Measurements from ENCODE around the gene MAP3K10.
A peak's percentile ranks its signal among the peaks of the same experiment; 100 is the strongest.

The MAP3K10 gene

DNA sequence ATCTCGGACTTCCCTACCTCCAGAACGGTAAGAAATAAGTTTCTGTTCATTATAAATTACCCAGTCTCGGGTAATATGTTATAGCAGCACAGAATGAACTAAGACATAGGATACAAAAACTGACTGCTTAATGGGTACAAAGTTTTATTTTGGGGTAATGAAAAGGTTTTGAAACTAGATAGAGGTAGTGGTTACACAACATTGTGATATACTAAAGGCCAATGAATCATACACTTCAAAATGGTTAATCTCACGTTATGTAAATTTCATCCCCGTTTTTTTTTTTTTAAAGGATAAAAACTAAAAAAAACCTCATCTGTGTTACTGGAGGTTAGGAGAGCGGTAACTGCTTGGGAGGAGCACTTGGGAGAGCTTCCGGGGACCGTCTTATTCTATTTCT lies 70.4 kb downstream of the MAP3K10 start (continued):
- TF ChIP-seq, protein P1, sequence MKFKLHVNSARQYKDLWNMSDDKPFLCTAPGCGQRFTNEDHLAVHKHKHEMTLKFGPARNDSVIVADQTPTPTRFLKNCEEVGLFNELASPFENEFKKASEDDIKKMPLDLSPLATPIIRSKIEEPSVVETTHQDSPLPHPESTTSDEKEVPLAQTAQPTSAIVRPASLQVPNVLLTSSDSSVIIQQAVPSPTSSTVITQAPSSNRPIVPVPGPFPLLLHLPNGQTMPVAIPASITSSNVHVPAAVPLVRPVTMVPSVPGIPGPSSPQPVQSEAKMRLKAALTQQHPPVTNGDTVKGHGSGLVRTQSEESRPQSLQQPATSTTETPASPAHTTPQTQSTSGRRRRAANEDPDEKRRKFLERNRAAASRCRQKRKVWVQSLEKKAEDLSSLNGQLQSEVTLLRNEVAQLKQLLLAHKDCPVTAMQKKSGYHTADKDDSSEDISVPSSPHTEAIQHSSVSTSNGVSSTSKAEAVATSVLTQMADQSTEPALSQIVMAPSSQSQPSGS (tag by site-specific recombination; IDR thresholded peaks at IDR 0.05; ENCODE audit: low read depth): no peak
- no peak for TF ChIP-seq ZXDB (tag by site-specific recombination; IDR thresholded peaks at IDR 0.05)
- TF ChIP-seq TCF7L2 (IDR thresholded peaks at IDR 0.05; ENCODE audit: borderline replicate concordance, low read depth, low read length): no peak
- TF ChIP-seq ZNF776 (tag by site-specific recombination; IDR thresholded peaks at IDR 0.05; ENCODE audit: borderline replicate concordance): no peak
- no peak for TF ChIP-seq ZNF223 (tag by site-specific recombination; IDR thresholded peaks at IDR 0.05)
- no peak for TF ChIP-seq ZNF391 (tag by site-specific recombination; IDR thresholded peaks at IDR 0.05; ENCODE audit: borderline replicate concordance, low read depth)
- no peak for TF ChIP-seq ZBTB20 (tag by site-specific recombination; IDR thresholded peaks at IDR 0.05)
- TF ChIP-seq, protein P2, sequence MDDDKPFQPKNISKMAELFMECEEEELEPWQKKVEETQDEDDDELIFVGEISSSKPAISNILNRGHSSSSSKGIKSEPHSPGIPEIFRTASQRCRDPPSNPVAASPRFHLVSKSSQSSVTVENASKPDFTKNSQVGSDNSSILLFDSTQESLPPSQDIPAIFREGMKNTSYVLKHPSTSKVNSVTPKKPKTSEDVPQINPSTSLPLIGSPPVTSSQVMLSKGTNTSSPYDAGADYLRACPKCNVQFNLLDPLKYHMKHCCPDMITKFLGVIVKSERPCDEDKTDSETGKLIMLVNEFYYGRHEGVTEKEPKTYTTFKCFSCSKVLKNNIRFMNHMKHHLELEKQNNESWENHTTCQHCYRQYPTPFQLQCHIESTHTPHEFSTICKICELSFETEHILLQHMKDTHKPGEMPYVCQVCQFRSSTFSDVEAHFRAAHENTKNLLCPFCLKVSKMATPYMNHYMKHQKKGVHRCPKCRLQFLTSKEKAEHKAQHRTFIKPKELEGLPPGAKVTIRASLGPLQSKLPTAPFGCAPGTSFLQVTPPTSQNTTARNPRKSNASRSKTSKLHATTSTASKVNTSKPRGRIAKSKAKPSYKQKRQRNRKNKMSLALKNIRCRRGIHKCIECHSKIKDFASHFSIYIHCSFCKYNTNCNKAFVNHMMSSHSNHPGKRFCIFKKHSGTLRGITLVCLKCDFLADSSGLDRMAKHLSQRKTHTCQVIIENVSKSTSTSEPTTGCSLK (tag by site-specific recombination; IDR thresholded peaks at IDR 0.05): no peak

DNA sequence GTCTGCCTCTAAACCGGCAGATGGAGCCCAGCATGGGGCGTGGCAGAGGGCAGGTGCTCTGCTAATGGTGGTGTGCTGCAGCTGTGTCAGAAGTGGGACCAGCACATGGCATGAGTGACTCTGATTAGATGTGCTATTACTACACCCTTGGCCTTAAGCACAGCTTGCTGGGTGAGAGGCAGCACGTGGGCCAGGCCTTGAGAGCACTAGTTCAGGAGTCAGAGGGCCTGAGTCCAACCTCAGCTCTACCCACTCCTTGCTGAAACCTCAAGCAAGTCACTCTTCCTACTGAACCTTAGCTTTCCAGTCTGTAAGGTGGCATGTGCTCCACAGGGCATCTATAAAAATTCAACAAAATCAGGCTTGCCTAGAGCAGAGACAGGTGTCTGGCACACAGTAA lies 71.2 kb downstream of the MAP3K10 start:
- H3K4me3 ChIP-seq (ENCODE audit: low read depth, low read length): no peak overlapping the region
- TF ChIP-seq, protein P3, sequence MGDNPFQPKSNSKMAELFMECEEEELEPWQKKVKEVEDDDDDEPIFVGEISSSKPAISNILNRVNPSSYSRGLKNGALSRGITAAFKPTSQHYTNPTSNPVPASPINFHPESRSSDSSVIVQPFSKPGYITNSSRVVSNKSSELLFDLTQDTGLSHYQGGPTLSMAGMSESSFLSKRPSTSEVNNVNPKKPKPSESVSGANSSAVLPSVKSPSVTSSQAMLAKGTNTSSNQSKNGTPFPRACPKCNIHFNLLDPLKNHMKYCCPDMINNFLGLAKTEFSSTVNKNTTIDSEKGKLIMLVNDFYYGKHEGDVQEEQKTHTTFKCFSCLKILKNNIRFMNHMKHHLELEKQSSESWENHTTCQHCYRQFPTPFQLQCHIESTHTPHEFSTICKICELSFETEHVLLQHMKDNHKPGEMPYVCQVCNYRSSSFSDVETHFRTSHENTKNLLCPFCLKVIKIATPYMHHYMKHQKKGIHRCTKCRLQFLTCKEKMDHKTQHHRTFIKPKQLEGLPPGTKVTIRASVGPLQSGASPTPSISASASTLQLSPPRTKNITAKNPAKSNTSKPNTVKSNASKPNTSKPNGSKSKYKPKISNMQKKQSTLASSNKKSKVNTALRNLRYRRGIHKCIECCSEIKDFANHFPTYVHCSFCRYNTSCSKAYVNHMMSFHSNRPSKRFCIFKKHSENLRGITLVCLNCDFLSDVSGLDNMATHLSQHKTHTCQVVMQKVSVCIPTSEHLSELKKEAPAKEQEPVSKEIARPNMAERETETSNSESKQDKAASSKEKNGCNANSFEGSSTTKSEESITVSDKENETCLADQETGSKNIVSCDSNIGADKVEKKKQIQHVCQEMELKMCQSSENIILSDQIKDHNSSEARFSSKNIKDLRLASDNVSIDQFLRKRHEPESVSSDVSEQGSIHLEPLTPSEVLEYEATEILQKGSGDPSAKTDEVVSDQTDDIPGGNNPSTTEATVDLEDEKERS (tag by site-specific recombination; IDR thresholded peaks at IDR 0.05): peak; percentile 25; the same call in 1 of the 2 replicates
- TF ChIP-seq ZFP37 (tag by site-specific recombination; IDR thresholded peaks at IDR 0.05) (0 out of 2 replicates have a peak, but pooled peaks have one; percentile 17), KLF9 (tag by site-specific recombination; IDR thresholded peaks at IDR 0.05; ENCODE audit: low read depth) (0 out of 2 replicates have a peak, but pooled peaks have one; percentile 48), ZNF623 (tag by site-specific recombination; IDR thresholded peaks at IDR 0.05) (no peak), ZNF664 (tag by site-specific recombination; IDR thresholded peaks at IDR 0.05) (peak; percentile 94)
- ChIA-PET POLR2A (interaction anchor here (1.1 kb wide), 1 partner anchor 16 kb away, joined by 3 read pairs; no protein-coding TSS in a partner anchor), CTCF (interaction anchor here (0.7 kb wide), 1 partner anchor 372 kb away, joined by 3 read pairs; no protein-coding TSS in a partner anchor)
- no peak overlapping the region for H3K27ac ChIP-seq (ENCODE audit: extremely low read depth, low read depth, low read length)
- peaks cover 3% of the 10 kb centered on the region; the same call in 1 of the 2 replicates for H3K4me1 ChIP-seq (ENCODE audit: control insufficient read depth, insufficient read depth, low read length)
- H3K36me3 ChIP-seq (ENCODE audit: control insufficient read depth in 2 of 2, insufficient read depth in 1 of 2, low read length in 2 of 2): peaks cover 41 to 73% of the 10 kb centered on the region in 2 experiments
- no peaks in the 10 kb centered on the region for H3K9me3 ChIP-seq (ENCODE audit: control insufficient read depth, insufficient read depth, low read depth, low read length)

DNA sequence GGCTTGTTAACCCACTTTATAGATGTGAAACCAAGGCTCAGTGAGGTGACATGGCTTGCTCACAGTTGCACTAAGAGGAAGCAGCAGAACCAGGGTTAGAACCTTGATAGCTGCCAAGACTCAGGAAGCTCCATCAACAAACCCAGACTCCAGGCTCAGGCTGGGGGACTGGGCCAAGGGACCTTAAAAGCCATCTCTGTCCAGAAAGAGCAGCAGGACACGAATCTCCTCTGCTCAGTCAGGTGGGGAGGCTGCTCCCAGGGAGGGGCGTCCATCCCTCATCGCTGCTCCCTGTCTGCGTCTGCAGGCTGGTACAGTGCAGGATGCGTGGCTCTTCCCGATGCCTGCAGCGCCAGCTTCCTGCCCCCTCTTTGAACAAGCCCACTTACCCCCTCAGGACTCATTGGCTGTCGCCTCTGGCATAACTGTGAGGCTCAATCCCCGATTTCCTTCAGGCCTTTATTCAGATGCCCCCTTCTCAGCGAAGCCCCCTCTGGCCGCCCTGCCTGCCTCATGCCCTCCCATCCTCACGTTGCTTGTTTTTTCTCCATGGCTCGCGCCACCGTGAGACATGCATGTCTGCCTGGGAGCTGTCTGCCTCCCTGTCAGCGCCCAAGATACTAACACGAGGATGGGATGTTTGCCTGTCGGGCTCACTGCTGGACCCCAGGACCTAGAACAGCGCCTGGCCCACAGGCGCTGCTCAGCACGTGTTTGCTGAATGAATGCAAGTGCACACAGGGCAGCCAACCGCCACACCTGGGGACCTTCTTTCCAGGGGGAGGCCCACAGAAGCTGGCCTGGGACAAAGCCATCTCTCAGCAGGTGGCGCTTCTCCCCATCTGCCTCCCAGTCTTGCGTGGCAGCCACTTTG lies 72.5 kb downstream of the MAP3K10 start:
- POLR2A ChIA-PET: no interaction called here
- CTCF ChIA-PET: interaction anchor here (0.6 kb wide), 1 partner anchor 182 kb away, joined by 4 read pairs; no protein-coding TSS in a partner anchor
- H3K9me3 ChIP-seq (ENCODE audit: control insufficient read depth, insufficient read depth, low read depth, low read length): no peaks in the 10 kb centered on the region
- H3K4me1 ChIP-seq (ENCODE audit: control insufficient read depth, insufficient read depth, low read length): peaks cover 3% of the 10 kb centered on the region; the same call in 1 of the 2 replicates
- H3K4me3 ChIP-seq (ENCODE audit: low read depth, low read length): no peak overlapping the region
- peaks cover 50 to 63% of the 10 kb centered on the region in 2 experiments for H3K36me3 ChIP-seq (ENCODE audit: control insufficient read depth in 2 of 2, insufficient read depth in 1 of 2, low read length in 2 of 2)
- H3K27ac ChIP-seq (ENCODE audit: extremely low read depth, low read depth, low read length): no peak overlapping the region; the same call in 1 of the 2 replicates
- TF ChIP-seq, protein P4, sequence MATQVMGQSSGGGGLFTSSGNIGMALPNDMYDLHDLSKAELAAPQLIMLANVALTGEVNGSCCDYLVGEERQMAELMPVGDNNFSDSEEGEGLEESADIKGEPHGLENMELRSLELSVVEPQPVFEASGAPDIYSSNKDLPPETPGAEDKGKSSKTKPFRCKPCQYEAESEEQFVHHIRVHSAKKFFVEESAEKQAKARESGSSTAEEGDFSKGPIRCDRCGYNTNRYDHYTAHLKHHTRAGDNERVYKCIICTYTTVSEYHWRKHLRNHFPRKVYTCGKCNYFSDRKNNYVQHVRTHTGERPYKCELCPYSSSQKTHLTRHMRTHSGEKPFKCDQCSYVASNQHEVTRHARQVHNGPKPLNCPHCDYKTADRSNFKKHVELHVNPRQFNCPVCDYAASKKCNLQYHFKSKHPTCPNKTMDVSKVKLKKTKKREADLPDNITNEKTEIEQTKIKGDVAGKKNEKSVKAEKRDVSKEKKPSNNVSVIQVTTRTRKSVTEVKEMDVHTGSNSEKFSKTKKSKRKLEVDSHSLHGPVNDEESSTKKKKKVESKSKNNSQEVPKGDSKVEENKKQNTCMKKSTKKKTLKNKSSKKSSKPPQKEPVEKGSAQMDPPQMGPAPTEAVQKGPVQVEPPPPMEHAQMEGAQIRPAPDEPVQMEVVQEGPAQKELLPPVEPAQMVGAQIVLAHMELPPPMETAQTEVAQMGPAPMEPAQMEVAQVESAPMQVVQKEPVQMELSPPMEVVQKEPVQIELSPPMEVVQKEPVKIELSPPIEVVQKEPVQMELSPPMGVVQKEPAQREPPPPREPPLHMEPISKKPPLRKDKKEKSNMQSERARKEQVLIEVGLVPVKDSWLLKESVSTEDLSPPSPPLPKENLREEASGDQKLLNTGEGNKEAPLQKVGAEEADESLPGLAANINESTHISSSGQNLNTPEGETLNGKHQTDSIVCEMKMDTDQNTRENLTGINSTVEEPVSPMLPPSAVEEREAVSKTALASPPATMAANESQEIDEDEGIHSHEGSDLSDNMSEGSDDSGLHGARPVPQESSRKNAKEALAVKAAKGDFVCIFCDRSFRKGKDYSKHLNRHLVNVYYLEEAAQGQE (tag by site-specific recombination; IDR thresholded peaks at IDR 0.05): peak; percentile 52; the same call in 1 of the 2 replicates
- TF ChIP-seq ZNF660 (tag by site-specific recombination; IDR thresholded peaks at IDR 0.05): no peak
- no peak for TF ChIP-seq ZNF658 (tag by site-specific recombination; IDR thresholded peaks at IDR 0.05)
- no peak for TF ChIP-seq SP2 (tag by site-specific recombination; IDR thresholded peaks at IDR 0.05)
- TF ChIP-seq GLIS1 (tag by site-specific recombination; IDR thresholded peaks at IDR 0.05): 0 out of 2 replicates have a peak, but pooled peaks have one; percentile 21
